HepG2 (cell line): ENCODE data around the gene CDYL. TPM values are rescaled to one million over a fixed set of nuclear protein-coding genes. Genes with fewer than 3 reads are reported as not detected.
A peak's percentile ranks its signal among the peaks of the same experiment; 100 is the strongest.

Experiments used
- ARNT2 ChIP-seq: sonication (generic); formaldehyde crosslinking; IDR thresholded peaks from 2 replicates; pipeline ENCODE4 v1.8.0; 2022; ENCODE audit warnings: mild to moderate bottlenecking, low read depth, missing genetic modification reagents, moderate library complexity
- ATF7 ChIP-seq, 2 experiments: fragments of 450-650 bp in 1 of 2; sonication (generic) in 1 of 2; formaldehyde crosslinking in 1 of 2; IDR thresholded peaks; 2 replicates each; pipeline versions ENCODE4 v1.4.0 to v1.6.1; 2016 to 2020; ENCODE audit warnings: antibody characterized with exemption in 1 of 2, mild to moderate bottlenecking in 1 of 2, missing genetic modification reagents in 1 of 2
- EHMT2 ChIP-seq: fragments of 200-600 bp; sonication (generic); IDR thresholded peaks from 2 replicates; pipeline ENCODE4 v1.7.0; 2017; ENCODE audit warnings: antibody characterized with exemption, low read depth, low read length, borderline replicate concordance
- ELF4 ChIP-seq: sonication (generic); formaldehyde crosslinking; IDR thresholded peaks from 2 replicates; pipeline ENCODE4 v1.5.0; 2020; ENCODE audit warnings: missing genetic modification reagents, mild to moderate bottlenecking, moderate library complexity, borderline replicate concordance
- HMGA1 ChIP-seq: sonication (generic); formaldehyde crosslinking; conservative IDR thresholded peaks from 2 replicates; pipeline ENCODE4 v1.4.0; 2020; ENCODE audit warnings: missing genetic modification reagents
- IRF2 ChIP-seq: IDR thresholded peaks from 2 replicates; pipeline ENCODE4 v1.6.1; 2018; ENCODE audit warnings: missing genetic modification reagents, missing compliant biosample characterization
- ISX ChIP-seq: sonication (generic); formaldehyde crosslinking; conservative IDR thresholded peaks from 2 replicates; pipeline ENCODE4 v1.5.0; 2020; ENCODE audit warnings: missing genetic modification reagents
- JARID2 ChIP-seq: sonication (generic); formaldehyde crosslinking; IDR thresholded peaks from 2 replicates; pipeline ENCODE4 v1.8.1; 2023; ENCODE audit warnings: missing genetic modification reagents, inconsistent platforms; ENCODE audit not compliant: insufficient replicate concordance
- JUND ChIP-seq: sonication (generic); formaldehyde crosslinking; IDR thresholded peaks from 2 replicates; pipeline ENCODE4 v1.8.0; 2022; ENCODE audit warnings: mild to moderate bottlenecking, missing genetic modification reagents
- MIER2 ChIP-seq: IDR thresholded peaks from 2 replicates; pipeline ENCODE4 v1.6.1; 2016; ENCODE audit warnings: missing biosample characterization, missing genetic modification reagents
- NAIF1 ChIP-seq: sonication (generic); formaldehyde crosslinking; IDR thresholded peaks from 2 replicates; pipeline ENCODE4 v1.5.0; 2020; ENCODE audit warnings: mild to moderate bottlenecking, missing genetic modification reagents, borderline replicate concordance
- SMAD3 ChIP-seq: sonication (generic); formaldehyde crosslinking; IDR thresholded peaks from 2 replicates; pipeline ENCODE4 v1.4.0; 2020; ENCODE audit warnings: missing genetic modification reagents
- ZEB1 ChIP-seq: IDR thresholded peaks from 2 replicates; pipeline ENCODE4 v1.6.1; 2012; ENCODE audit warnings: mild to moderate bottlenecking, low read depth, inconsistent platforms; ENCODE audit not compliant: insufficient replicate concordance
- ZFP90 ChIP-seq: sonication (generic); formaldehyde crosslinking; IDR thresholded peaks from 2 replicates; pipeline ENCODE4 v1.8.0; 2022; ENCODE audit warnings: missing genetic modification reagents, mild to moderate bottlenecking, inconsistent platforms, borderline replicate concordance
- ZFYVE20 ChIP-seq: sonication (generic); formaldehyde crosslinking; IDR thresholded peaks from 2 replicates; pipeline ENCODE4 v1.8.0; 2023; ENCODE audit warnings: low read depth, mild to moderate bottlenecking, moderate library complexity, missing genetic modification reagents, borderline replicate concordance
- ZMYM3 ChIP-seq: sonication (generic); formaldehyde crosslinking; IDR thresholded peaks from 2 replicates; pipeline ENCODE4 v1.5.1; 2020; ENCODE audit warnings: mild to moderate bottlenecking, missing genetic modification reagents
- ZNF180 ChIP-seq: sonication (generic); formaldehyde crosslinking; IDR thresholded peaks from 2 replicates; pipeline ENCODE4 v1.4.0; 2020; ENCODE audit warnings: low read depth, missing genetic modification reagents, borderline replicate concordance
- ZNF205 ChIP-seq: IDR thresholded peaks from 2 replicates; pipeline ENCODE4 v1.6.1; 2018; ENCODE audit warnings: missing biosample characterization, missing genetic modification reagents
- ZNF331 ChIP-seq: sonication (generic); formaldehyde crosslinking; IDR thresholded peaks from 2 replicates; pipeline ENCODE4 v1.4.0; 2020; ENCODE audit warnings: missing genetic modification reagents
- ZNF441 ChIP-seq: sonication (generic); formaldehyde crosslinking; IDR thresholded peaks from 2 replicates; pipeline ENCODE4 v1.7.0; 2021; ENCODE audit warnings: missing genetic modification reagents, borderline replicate concordance
- ZNF446 ChIP-seq: sonication (generic); formaldehyde crosslinking; IDR thresholded peaks from 2 replicates; pipeline ENCODE4 v1.5.0; 2020; ENCODE audit warnings: mild to moderate bottlenecking, missing genetic modification reagents
- ZNF484 ChIP-seq: sonication (generic); formaldehyde crosslinking; IDR thresholded peaks from 2 replicates; pipeline ENCODE4 v1.5.1; 2020; ENCODE audit warnings: mild to moderate bottlenecking, low read depth, missing genetic modification reagents, borderline replicate concordance
- ZNF557 ChIP-seq: sonication (generic); formaldehyde crosslinking; IDR thresholded peaks from 2 replicates; pipeline ENCODE4 v1.4.0; 2020; ENCODE audit warnings: missing genetic modification reagents
- polyA plus RNA-seq, 8 experiments: library from polyadenylated mRNA; depleted of rRNA in 3 of 8; stranded (reverse) in 7 of 8; unstranded in 1 of 8; fragments of >200 nt; fragmentation: Illumina TruSeq in 4 of 8; extraction: Trizol in 4 of 8; gene quantifications; 2 replicates each; pipeline versions ENCODE4 v1.2.1 to v1.2.3, GENCODE V29; 2011 to 2016; ENCODE audit warnings: low read depth in 4 of 8, missing spikeins in 1 of 8, mixed read lengths in 1 of 8; ENCODE audit not compliant: insufficient read depth in 1 of 8
- total RNA-seq, 5 experiments: library from RNA; depleted of rRNA; stranded (reverse); fragments of >200 nt; fragmentation: Illumina TruSeq; extraction: Trizol; gene quantifications; 2 replicates each; pipeline ENCODE4 v1.2.3, GENCODE V29; 2016; ENCODE audit warnings: low read depth in 1 of 5
- TF ChIP-seq, protein P1 (sequence below): sonication (generic); formaldehyde crosslinking; IDR thresholded peaks from 2 replicates; pipeline ENCODE4 v1.9.0; 2022; ENCODE audit warnings: low read depth, missing genetic modification reagents
- TF ChIP-seq, protein P2 (sequence below): sonication (generic); formaldehyde crosslinking; IDR thresholded peaks from 2 replicates; pipeline ENCODE4 v1.4.0; 2020; ENCODE audit warnings: missing genetic modification reagents, borderline replicate concordance
- TF ChIP-seq, protein P3 (sequence below): sonication (generic); formaldehyde crosslinking; conservative IDR thresholded peaks from 2 replicates; pipeline ENCODE4 v1.4.0; 2020; ENCODE audit warnings: missing genetic modification reagents

CDYL gene
- total and polyA plus RNA-seq, 2 of the 13 experiments (the other 11 are each of a cell fraction or from before 2014, with no cell fraction given) = 22.8 to 105 TPM

DNA sequence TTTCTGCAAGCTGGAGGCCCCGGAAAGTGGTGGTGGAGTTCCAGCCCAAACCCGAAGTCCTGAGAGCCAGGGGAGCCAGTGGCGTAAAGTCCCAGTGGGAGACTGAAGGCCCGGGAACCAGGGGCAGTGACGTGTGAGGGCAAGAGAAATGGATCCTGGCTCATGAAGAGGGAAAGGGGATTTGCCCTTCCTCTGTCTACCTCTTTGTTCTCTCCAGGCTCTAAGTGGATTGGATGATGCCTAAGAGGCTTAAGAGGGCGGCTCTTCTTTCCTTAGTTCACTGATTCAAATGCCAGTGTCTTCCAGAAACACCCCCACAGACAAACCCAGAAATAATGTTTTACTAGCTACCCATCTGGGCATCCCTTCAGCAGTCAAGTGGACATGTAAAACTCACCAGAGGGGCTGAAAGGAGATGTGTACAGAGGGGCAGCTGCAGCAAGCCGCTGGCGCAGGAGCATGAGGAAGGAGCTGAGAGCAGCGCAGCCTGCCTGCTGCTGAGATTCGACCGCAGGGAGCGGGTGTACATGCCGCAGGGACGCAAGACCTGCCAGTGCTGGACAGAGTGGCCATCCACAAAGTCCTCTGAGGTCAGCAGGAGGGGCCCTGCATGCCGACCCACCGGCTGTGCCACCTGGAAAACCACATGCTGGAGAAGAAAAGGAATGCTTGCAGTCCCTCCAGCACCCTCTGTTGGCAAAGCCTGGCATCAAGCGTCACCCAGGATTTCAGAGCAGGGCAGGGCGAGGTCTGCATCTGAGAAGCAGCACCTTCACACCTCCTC, 29.5 kb downstream of the CDYL start (continued):
- TF ChIP-seq JARID2 (CRISPR knock-in tag) (no peak), ELF4 (CRISPR knock-in tag) (no peak), ZNF484 (CRISPR knock-in tag) (no peak), ZNF331 (CRISPR knock-in tag) (peak; percentile 14; the same call in 1 of the 2 replicates), ZMYM3 (CRISPR knock-in tag) (no peak), SMAD3 (CRISPR knock-in tag) (no peak), ZNF446 (CRISPR knock-in tag) (no peak), ZNF557 (CRISPR knock-in tag) (no peak), ZEB1 (no peak), ZNF180 (no peak), ZFYVE20 (no peak), EHMT2 (no peak), ZNF205 (CRISPR knock-in tag) (no peak), NAIF1 (CRISPR knock-in tag) (no peak), IRF2 (CRISPR knock-in tag) (no peak), MIER2 (CRISPR knock-in tag) (no peak), HMGA1 (CRISPR knock-in tag) (no peak), ATF7 (IDR thresholded peaks at IDR 0.05) (no peak), ATF7 (CRISPR knock-in tag; IDR thresholded peaks at IDR 0.05) (no peak), JUND (no peak), ISX (CRISPR knock-in tag) (no peak), ZFP90 (CRISPR knock-in tag) (no peak), ZNF441 (CRISPR knock-in tag) (no peak), ARNT2 (no peak)
- TF ChIP-seq, protein P1, sequence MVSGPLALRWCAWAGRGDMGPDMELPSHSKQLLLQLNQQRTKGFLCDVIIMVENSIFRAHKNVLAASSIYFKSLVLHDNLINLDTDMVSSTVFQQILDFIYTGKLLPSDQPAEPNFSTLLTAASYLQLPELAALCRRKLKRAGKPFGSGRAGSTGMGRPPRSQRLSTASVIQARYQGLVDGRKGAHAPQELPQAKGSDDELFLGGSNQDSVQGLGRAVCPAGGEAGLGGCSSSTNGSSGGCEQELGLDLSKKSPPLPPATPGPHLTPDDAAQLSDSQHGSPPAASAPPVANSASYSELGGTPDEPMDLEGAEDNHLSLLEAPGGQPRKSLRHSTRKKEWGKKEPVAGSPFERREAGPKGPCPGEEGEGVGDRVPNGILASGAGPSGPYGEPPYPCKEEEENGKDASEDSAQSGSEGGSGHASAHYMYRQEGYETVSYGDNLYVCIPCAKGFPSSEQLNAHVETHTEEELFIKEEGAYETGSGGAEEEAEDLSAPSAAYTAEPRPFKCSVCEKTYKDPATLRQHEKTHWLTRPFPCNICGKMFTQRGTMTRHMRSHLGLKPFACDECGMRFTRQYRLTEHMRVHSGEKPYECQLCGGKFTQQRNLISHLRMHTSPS (CRISPR knock-in tag) = 0 out of 2 replicates have a peak, but pooled peaks have one; percentile 37
- TF ChIP-seq, protein P2, sequence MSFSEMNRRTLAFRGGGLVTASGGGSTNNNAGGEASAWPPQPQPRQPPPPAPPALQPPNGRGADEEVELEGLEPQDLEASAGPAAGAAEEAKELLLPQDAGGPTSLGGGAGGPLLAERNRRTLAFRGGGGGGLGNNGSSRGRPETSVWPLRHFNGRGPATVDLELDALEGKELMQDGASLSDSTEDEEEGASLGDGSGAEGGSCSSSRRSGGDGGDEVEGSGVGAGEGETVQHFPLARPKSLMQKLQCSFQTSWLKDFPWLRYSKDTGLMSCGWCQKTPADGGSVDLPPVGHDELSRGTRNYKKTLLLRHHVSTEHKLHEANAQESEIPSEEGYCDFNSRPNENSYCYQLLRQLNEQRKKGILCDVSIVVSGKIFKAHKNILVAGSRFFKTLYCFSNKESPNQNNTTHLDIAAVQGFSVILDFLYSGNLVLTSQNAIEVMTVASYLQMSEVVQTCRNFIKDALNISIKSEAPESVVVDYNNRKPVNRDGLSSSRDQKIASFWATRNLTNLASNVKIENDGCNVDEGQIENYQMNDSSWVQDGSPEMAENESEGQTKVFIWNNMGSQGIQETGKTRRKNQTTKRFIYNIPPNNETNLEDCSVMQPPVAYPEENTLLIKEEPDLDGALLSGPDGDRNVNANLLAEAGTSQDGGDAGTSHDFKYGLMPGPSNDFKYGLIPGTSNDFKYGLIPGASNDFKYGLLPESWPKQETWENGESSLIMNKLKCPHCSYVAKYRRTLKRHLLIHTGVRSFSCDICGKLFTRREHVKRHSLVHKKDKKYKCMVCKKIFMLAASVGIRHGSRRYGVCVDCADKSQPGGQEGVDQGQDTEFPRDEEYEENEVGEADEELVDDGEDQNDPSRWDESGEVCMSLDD (CRISPR knock-in tag) = no peak
- TF ChIP-seq, protein P3, sequence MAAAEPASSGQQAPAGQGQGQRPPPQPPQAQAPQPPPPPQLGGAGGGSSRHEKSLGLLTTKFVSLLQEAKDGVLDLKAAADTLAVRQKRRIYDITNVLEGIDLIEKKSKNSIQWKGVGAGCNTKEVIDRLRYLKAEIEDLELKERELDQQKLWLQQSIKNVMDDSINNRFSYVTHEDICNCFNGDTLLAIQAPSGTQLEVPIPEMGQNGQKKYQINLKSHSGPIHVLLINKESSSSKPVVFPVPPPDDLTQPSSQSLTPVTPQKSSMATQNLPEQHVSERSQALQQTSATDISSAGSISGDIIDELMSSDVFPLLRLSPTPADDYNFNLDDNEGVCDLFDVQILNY = no peak
